Stimulated activated CD8-positive, alpha-beta memory T cell treated with anti-CD3 and anti-CD28 coated beads, Interleukin-12 subunit alpha, Interleukin-12 subunit beta, amount 100 ng/mL, for 24 hours (primary cell): ENCODE data around the gene SNX4.
"Not testable (repeated sequence)": the region's sequence is repeated elsewhere in the genome, so short reads cannot be mapped to it uniquely, and the experiment has no call there.

Experiments
- DNase-seq: peaks from one replicate; pipeline ENCODE4 v3.0.0-alpha.2; 2020; ENCODE audit errors: extremely low read depth

SNX4 gene

DNA sequence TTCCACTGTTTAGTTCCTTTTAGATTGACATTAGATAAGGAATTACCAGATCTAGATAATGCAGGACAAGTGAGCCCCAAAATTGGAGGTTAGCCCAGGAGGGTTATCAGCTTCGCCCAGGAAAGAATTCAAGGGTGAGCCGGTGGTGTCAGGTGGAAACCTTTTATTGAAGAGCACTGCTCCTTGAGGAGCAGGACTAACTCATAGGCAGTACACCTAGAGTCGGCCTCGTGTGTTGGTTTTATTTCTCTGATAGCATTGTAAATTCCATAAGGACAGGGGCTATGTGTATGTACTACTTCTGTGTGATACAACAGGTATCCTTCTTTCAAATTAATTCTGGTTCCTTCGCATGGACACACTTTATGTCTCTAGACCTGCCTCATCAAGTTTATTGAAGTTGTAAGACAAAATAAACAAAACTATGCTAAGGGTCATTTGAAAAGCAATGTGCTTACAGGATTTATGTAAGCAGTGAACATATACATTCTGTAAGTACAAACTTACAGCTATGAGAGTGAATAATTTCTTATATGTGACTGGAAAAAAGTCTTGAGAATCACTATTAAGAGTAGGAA, 57.2 kb downstream of the SNX4 start:
- no peak for DNase-seq

DNA sequence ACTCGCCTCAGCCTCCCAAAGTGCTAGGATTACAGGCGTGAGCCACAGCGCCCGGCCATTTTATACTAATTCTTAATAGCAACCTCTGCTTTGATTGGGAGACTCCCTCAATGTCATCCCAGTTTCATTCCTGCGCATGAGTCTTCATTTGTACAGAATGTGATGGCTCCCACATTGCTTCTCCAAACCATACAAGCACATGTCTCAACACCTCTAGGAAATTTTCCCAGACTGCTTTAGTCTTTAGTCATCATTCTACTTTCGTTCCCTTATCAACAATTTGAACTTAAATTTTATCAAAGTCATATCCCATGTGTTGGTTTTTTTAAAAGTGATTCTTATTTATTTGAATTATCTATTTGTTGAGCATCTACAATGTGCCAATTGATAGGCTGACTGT, 58.1 kb downstream of the SNX4 start:
- DNase-seq = no peak

DNA sequence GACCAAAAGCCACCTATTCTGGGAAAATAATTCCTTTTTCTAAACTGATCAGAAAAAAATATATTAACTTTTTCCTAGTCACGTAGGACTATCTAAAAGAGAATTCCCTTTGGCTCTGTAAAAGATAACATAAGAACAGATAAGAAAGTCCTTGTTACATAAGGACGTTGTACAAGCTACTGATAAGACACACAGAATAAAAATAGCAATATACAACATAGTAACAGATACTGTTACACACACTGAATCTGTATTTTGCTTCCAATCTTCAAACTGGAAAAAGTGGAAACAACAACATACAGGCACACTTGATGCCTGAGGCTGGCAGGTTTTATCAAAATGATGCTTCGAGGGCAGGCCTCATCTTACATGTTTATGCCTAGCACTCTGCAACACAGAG, 59.8 kb downstream of the SNX4 start:
- no peak for DNase-seq

DNA sequence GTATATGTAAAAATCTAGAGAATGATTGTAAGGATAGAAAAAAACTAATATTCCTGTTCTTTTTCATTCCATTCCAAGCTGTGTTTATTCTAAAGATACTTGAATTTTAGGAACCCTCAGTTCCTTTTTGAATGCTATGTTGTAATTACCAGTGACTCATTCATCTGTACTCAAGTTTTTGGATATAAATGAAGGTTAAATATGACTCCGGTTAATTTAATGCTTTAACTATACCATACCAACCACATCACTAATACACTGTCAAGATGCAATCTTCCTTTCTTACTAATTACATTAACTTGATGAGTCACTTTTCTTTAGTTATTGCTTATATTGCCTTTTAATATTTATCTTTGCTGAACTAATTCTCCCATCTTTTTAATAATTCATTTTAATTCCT, 76.1 kb downstream of the SNX4 start:
- no peak for DNase-seq

DNA sequence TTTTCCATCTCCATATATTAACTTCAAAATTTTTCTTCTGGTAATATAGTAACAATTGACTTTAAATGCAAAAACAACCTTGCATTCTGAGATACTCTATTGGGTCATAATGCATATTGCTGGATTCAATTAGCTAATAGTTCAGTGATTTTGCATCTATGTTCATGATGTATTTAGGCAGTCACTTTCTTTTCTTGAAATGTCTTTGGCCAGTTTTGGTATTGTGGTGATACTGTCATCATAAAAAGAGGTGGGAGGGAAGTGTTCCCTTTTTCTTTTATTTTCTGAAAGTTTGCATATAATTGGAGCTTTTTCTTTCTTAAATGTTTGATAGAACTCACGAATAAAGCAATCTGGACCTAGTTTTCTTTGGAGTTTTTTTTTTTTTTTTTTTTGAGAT, 77.5 kb downstream of the SNX4 start:
- no peak for DNase-seq

DNA sequence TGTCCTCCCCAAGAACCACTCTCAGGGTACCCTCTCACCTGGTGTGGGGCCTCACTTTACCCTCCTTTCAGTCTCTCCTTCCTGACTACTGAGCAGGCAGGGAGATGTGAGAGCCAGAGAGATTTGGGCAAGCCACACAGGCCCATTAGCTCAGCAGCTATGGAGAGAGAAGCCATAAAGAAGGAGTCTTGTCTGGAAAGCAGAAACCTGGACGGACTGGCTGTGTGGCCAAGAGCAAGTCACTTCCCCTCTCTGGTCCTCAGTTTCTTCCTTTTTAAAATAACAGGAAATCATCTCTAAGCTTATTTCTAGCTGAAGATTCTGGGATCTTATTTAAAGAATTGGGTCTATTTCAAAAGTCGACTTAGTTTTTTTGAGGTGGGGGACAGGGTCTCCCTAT, 79.0 kb downstream of the SNX4 start:
- DNase-seq = no peak

DNA sequence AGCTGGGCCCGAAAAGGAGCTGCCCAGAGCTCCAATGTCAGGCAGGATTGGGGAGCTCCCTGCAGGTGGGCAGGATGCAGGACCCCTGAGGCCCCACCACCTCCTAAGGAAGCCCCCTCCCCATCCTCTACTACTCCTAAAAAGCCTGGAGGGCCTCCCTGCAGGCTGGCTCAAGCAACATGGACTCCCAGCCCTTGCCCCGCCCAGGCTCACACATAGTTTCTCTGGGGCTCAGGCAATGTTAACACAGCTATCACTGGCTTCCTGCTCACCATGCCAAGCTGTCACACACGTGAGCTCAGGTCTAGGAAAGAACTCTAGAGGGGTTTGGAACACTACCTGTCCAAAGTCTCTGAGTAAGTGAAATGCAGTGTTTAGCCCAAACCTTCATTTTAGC, 79.4 kb downstream of the SNX4 start:
- no peak for DNase-seq

DNA sequence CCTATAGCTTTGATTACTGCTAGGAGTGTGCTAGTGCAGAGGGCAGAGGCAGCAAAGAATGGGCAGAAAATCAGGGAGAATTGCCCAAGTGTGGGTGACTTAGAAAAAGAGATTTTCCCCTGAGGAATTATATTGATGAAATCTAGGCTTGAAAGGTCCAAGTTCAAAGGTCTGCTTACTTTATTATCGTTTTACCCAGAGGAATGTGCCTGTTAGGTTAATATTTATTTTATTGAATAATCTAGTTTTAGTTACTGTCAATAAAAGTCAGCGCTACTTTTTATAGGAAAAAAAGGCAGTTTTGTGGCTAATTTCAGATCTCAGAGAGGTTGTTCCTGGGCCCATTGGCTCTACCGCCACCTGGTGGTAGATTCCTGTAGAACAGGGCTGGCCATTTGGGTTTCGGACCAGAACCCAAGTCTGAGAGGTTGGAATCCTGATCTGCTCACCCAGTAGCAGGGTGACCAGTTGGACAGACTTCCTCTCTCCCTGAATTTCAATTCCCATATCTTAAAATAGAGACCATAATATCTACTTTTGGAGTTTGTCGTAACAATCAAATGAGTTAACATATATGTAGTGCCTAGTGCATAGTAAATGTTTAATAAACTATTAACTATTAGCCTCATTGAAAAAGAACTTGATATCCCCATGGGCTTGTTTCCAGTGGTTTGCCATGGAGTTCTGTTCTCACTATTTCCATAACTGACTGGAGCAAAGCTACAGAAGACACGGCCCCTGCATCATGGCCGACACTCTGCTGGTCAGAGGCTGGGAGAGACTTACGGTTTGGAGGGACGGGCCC, 82.2 kb downstream of the SNX4 start:
- peak; percentile 16 for DNase-seq

DNA sequence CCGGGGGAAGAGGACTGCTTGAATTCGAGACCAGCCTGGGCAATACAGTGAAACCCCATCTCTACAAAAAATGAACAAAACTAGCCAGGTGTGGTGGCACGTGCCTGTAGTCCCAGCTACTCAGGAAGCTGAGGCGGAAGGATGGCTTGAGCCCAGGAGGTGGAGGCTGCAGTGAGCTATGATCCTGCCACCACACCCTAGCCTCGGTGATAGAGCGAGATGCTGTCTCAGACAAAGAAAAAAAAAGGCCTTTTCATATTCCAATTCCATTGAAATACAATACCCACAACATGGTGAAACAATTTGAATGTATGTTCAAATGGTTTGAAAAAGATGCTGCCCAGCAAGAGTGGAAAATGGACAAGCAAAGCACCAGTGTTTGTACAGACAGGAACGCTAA, 83.1 kb downstream of the SNX4 start:
- no peak for DNase-seq

DNA sequence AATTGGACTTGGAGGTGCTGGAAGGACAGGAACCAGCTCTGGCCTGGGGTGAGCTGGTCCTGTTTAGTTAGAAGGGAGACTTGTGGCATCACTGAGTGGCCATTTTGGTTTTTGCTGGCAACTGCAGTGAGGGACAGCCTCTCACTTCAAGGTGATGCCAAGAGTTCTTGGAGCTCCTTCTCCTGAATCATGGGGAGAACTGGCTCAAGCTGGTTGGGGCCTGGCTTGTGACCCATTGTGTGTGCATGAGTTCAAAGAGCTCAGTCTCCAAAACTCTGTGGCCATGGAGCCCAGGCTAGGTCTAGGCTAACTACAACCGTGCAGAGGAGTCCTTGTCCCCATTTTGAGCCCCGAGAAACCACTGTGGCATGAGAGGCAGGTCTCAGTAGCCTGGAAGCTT, 84.8 kb downstream of the SNX4 start:
- DNase-seq = no peak

DNA sequence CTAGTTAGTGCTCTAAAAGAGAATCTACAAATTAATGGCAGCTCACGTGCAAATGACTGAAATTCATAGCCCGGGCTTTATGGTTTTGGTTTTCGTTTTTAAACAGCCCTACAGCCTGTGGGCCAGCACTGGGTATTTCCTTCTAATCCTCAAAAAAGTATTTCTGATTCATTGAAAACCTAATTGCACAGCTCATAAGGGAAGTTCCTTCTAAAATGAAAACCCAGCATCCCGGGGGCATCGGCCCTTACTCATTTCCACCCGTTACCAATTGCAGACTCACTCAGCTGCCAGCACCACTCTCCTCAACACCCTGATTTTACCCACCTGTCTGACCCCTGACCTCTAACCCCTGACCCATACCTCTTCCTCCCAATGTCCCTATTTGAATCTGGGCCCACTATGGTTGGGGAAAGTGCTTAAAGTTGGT, 85.4 kb downstream of the SNX4 start:
- no peak for DNase-seq

DNA sequence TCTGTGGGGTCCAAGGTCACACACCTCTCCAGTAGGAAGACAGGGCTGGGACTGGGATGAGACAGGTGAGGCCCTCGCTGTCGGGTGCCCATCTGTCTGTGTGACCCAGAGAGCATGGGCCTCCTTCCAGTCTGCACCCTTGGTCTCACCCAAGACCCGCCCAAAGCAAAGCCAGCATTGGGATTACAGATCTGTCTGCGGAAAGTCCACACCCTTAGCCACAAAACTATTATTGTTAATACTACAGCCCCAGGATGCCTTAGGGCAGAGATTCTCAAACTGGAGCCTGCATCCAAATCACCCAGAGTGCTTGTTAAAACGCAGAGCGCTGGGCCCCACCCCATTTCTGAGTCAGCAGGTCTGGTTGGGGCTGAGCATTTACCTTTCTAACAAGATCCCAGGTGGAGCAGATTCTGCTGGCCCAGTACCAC, 86.4 kb downstream of the SNX4 start:
- no peak for DNase-seq

DNA sequence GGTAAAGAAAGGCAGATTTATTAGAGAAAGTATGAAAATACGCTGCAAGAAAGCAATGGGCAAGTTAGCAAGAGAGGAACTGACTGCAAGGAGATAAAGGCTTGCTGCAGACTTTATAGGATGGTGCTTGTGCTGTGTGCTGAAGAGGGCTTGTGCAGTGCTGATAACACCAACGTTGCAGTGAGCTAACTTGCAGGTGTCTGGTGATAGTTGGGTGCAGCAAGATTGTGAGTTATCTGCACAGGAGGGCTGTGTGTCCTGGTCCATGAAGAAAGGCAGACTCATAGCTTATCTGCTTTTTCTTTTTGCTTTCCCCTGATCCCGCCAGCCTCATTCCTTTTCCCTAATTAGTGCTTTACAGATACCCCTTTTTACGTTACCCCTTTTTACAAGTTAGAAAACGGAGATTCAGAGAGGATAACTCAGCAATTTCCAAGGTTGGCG, 86.9 kb downstream of the SNX4 start:
- no peak for DNase-seq

DNA sequence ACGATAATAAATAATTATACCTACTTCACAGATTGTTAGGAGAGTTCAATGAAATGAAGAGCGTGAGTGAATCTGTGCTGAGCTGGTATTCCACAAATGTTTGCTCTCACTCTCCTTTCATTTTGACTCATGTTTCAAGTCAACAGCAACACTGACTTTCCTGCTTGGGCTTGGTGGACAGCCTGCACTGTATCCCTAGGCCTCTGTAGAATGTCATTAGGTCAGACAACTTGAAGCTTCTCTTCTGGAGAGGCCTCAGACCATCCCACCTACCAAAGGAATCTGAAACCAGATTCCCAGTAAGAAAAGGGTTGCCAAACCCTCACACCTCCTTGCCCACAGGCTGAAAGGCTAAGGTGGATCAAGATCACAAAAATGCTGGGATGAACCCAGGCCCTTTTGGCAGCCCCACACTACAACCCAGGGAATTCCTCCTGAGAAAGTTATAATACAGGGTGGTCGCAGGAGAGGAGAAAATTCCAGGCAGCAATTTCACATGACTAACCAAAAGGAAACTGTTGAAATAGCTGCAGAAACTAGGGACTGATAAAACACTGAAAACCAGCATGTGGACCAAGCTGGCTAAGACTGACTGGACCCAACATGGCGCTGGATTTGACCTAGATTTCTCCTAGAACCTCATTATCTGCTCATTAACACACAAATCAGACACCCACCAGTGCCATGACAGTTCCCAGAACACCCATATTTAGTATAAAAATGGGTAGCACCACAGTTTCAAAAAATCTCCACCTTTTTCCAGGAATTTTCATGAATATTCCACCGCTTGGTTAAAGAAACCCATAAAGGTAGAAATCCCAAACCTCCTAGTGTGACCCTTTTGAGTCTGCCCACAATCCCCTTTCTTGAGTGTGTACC, 87.9 kb downstream of the SNX4 start:
- no peak for DNase-seq

DNA sequence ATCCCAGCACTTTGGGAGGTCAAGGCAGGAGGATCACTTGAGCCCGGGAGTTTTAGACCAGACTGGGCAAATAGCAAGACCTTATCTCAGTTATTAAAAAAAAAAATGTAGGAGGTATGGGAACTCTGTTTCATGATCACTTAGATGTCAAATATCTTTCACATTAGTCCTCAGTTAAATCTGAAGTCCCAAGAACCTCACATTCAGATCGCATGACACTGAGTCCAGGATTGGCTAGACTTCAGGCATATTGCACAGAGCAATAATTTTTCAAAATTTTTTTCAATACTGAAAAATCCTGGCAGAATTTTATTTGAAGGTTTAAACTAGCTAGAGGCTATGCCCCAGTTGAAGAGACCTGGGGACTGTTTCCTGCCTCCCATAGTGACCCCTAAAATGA, 88.6 kb downstream of the SNX4 start:
- DNase-seq = no peak

DNA sequence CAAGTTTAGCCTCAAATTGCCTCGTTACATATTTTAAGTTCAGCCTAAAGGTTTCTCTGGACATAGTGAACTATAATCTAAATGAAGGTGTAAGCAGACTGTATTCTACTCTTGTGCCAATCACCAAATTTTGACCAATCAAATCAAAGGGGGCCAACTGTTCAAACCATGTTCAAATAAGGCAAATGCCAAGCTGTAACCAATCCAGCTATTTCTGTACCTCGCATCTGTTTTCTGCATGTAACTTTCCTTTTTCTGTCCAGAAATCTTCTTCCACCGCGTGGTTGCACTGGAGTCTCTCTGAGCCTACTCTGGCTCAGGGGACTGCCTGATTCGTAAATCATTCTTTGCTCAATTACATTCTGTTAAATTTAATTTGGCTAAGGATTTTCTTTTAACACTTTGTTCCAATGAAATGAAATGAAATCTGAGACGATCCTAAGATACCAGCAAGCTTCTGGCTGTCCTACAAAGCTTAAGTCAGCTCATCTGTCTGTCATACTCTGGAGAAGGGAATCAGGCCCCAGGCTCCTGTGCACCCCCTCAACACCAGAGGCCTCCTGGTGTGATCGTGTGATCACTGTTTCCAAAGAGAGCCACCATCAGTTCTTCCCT, 91.7 kb downstream of the SNX4 start:
- DNase-seq = no peak

DNA sequence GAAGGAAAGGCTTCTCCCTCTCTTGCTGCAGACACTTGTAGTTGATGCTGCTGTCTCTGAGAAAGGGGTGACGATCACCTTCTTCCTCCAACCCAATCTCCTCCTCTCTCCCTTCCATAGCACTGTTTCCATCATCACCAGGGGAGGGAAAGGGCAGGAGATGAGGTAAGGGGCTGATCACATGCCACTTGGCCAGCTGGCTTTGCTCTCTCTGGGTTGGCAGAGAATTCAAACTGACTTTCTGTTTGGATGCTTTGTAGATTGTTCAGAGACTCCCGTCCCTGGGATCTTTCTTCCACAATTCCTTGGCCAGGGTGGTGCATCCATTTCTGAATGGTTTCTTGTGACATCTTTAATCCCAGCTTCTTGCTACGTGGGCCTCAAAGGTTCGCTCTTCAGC, 101.7 kb downstream of the SNX4 start:
- DNase-seq = no peak

DNA sequence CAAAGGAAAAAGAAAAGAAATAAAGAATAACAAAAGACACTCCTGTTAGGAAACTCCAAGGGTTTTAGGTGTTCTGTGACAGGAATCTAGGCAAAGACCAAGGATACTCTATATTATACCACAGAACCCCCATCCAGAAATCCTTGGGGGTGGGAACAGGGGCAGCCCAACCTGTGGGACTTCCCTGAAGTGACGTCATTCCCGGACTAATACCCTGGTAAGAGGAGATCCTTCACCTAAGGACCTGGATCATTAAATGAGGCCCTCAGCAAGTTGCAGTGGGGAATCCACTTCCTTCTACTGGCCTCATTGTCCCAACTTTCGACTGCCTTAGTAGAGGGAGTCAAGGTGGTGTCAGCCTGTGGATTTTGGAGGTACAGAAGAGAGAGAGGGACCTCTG, 103.8 kb downstream of the SNX4 start:
- no peak for DNase-seq

DNA sequence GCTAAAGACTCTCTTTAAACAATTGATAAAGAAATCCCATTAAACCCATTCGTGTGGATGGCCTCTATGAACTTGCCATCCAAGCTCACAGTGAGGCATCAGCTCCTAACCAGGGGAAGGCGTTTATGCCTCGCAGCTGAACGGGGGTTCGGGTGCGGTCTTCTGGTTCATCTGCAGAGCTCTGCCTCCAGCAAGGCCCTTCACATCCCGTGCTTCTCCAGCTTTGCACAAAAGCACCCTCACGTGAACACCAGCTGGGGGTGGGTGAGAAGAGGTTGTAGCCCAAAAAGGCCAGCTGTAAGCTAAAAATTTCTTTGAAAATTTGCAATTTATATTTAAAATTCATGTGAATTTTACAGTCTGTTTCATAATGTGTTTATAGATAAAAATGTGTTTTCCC, 105.3 kb downstream of the SNX4 start:
- no peak for DNase-seq

DNA sequence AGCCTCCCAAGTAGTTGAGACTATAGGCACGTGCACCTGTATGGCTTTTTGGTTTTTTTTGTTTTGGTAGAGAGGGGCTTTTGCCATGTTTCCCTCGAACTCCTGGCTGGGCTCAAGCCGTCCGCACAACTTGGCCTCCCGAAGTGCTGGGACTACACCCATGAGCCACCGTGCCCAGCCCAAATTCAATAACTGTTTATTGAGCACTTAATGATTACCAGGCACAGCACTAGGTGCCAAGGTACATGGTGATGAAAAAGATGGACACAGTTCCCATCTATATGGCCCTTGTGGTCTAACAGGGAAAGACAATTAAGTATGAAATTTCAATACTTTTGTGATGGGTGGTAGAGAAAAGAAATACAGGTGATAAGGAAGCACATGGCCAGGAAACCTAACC, 109.1 kb downstream of the SNX4 start:
- no peak for DNase-seq

DNA sequence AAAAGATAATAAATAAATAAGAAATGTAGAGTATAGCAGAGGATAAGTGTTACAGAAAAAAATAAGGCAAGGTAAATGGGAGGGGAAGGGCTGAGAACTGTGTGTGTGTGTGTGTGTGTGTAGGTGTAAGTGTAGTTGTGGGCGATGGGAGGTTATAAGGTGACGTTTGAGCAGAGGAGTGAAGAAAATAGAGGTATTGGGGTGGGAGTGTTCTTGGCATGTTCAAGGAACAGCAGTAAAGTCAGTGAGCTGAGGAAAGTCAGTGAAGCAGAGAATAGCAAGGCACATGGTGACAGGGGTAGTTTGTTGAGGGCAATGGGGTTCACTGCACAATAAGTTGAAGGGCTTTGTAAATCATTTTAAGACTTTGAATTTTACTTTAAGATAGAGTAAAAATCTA, 113.9 kb downstream of the SNX4 start:
- DNase-seq = no peak

DNA sequence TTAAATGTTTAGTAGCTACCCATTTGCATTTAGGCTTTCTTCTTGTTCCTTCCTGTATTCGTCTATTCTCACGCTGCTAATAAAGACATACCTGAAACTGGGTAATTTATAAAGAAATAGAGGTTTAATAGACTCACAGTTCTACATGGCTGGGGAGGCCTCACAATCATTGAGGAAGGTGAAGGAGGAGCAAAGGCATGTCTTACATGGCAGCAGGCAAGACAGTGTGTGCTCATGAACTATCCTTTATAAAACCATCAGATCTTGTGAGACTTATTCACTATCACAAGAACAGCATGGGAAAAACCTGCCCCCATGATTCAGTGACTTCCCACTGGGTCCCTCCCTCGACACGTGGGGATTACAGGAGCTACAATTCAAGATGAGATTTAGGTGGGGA, 114.5 kb downstream of the SNX4 start:
- DNase-seq = not testable (repeated sequence)
